BLaER1 treated with 17β-estradiol and CSF1 and Interleukin-3, amounts not matched to agents 10 nM and 100 nM (cell line): Measurements from ENCODE around the gene NHSL1.

Experiments used
- H3K27ac ChIP-seq, 11 experiments: shearing (Covaris generic); formaldehyde crosslinking; 2 replicates each; pipeline ENCODE4 v1.8.1; 2022
- H3K27me3 ChIP-seq, 11 experiments: shearing (Covaris generic); formaldehyde crosslinking; 2 replicates each; pipeline ENCODE4 v1.8.1; 2022
- H3K36me3 ChIP-seq, 11 experiments: shearing (Covaris generic); formaldehyde crosslinking; 2 replicates each; pipeline ENCODE4 v1.8.1; 2022
- H3K4me1 ChIP-seq, 10 experiments: shearing (Covaris generic); formaldehyde crosslinking; 2 replicates each; pipeline ENCODE4 v1.8.1; 2022
- H3K4me2 ChIP-seq, 11 experiments: shearing (Covaris generic); formaldehyde crosslinking; 2 replicates each; pipeline ENCODE4 v1.8.1; 2022
- H3K4me3 ChIP-seq, 10 experiments: shearing (Covaris generic); formaldehyde crosslinking; 2 replicates each; pipeline ENCODE4 v1.8.1; 2022
- H3K9ac ChIP-seq, 11 experiments: shearing (Covaris generic); formaldehyde crosslinking; 2 replicates each; pipeline ENCODE4 v1.8.1; 2022
- H3K9me3 ChIP-seq, 11 experiments: shearing (Covaris generic); formaldehyde crosslinking; replicated peaks in 1 of 11; 2 replicates each; pipeline ENCODE4 v1.8.1; 2022
- H4K20me1 ChIP-seq, 11 experiments: shearing (Covaris generic); formaldehyde crosslinking; 2 replicates each; pipeline ENCODE4 v1.8.1; 2022
- Cebpa-rat ChIP-seq, 11 experiments: shearing (Covaris generic); IDR thresholded peaks; 2 replicates each; pipeline ENCODE4 v1.8.1; 2022

Gene NHSL1

GRCh38 chr6:138539876-138540275 lies 40.6 kb upstream of the NHSL1 start:
- Histone ChIP-seq H3K4me1 (peaks cover 0 to 15% (median 3%) of the 10 kb centered on the region in 10 experiments; a peak in 7 of 20 replicates), H3K9ac (no peak overlapping the region), H3K27ac (no peak overlapping the region), H3K27me3 (no peaks in the 10 kb centered on the region), H3K4me3 (no peak overlapping the region), H4K20me1 (no peaks in the 10 kb centered on the region; a peak in 1 of 22 replicates), H3K36me3 (0 out of 22 replicates have a peak, but pooled peaks cover 0 to 3% (median 0%) of the 10 kb centered on the region in 11 experiments), H3K4me2 (no peak overlapping the region), H3K9me3 (no peaks in the 10 kb centered on the region)
- no peak for TF ChIP-seq Cebpa-rat (IDR thresholded peaks at IDR 0.05)

GRCh38 chr6:138538390-138539031 lies 39.2 kb upstream of the NHSL1 start:
- H3K4me2 ChIP-seq, result no peak overlapping the region
- no peak for TF ChIP-seq Cebpa-rat (IDR thresholded peaks at IDR 0.05)
- no peak overlapping the region for H3K4me3 ChIP-seq
- H3K4me1 ChIP-seq, result peaks cover 0 to 15% (median 3%) of the 10 kb centered on the region in 10 experiments; a peak in 7 of 20 replicates
- H3K9ac ChIP-seq, result no peak overlapping the region
- H3K27me3 ChIP-seq, result no peaks in the 10 kb centered on the region
- 0 out of 22 replicates have a peak, but pooled peaks cover 0 to 4% (median 0%) of the 10 kb centered on the region in 11 experiments for H3K36me3 ChIP-seq
- H3K9me3 ChIP-seq, result no peaks in the 10 kb centered on the region
- H3K27ac ChIP-seq, result no peak overlapping the region
- no peaks in the 10 kb centered on the region; a peak in 1 of 22 replicates for H4K20me1 ChIP-seq

DNA sequence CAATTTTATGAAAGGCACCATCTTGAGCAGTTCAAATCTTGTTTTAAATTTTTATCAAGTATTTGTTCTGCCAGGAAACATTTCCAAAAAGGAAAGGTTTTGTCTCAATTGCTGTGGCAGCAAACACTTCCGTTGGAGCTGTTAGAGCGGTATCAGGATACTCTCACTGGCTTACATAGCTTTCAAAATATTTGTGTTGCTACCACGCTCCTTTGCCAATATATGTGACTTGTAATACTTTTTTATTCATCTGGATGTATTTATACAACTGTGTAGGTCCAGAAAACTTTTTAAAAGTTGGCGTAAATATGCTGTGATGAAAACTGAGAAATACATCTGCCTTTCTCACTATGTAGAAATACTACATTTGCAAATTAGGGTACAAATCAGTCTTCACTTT lies 37.8 kb upstream of the NHSL1 start:
- TF ChIP-seq Cebpa-rat (IDR thresholded peaks at IDR 0.05), result no peak
- no peak overlapping the region for H3K4me2 ChIP-seq
- H3K4me1 ChIP-seq, result peaks cover 0 to 15% (median 3%) of the 10 kb centered on the region in 10 experiments; a peak in 7 of 20 replicates
- H3K4me3 ChIP-seq, result no peak overlapping the region
- no peak overlapping the region for H3K9ac ChIP-seq
- no peak overlapping the region for H3K27ac ChIP-seq
- H4K20me1 ChIP-seq, result no peaks in the 10 kb centered on the region; a peak in 1 of 22 replicates
- no peaks in the 10 kb centered on the region for H3K27me3 ChIP-seq
- 0 out of 22 replicates have a peak, but pooled peaks cover 0 to 4% (median 0%) of the 10 kb centered on the region in 11 experiments for H3K36me3 ChIP-seq
- no peaks in the 10 kb centered on the region for H3K9me3 ChIP-seq

DNA sequence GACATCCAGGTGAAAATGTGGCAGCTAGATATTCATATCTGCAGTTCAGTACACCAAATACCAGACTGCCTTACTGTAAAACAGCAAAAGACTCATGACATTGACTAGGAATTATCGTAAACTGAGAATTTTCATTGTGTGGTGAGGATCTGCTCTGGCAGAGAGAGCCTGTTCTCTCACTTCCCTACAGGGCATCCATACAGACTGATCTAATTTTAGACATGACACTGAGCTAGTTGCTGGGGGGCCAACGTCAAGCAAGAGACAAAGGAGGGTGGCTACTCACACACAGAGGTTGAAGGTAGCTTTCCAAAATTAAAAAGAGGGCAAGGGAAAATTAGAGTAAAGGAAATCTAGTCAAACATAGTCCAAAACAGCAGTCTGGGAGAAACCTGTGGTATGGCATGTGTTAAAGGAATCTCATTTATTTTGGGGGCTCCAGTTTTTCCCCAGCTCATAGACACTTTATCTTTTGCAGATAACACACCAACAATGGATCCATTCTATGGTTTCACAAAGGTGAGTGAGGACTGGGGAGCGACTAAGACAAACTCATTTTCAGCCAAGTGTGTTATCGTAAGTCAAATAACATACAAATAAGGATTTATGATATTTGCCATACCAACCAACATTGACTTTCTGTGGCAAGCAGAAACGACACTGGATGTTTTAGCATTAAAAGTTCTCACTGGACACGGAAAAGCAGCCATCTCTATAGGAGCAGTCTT lies 36.6 kb upstream of the NHSL1 start:
- no peak for TF ChIP-seq Cebpa-rat (IDR thresholded peaks at IDR 0.05)
- H3K9me3 ChIP-seq, result no peaks in the 10 kb centered on the region
- H3K27ac ChIP-seq, result no peak overlapping the region

GRCh38 chr6:138533667-138534066 lies 34.4 kb upstream of the NHSL1 start:
- no peak overlapping the region for H3K27ac ChIP-seq
- H3K9ac ChIP-seq, result no peak overlapping the region
- H3K27me3 ChIP-seq, result no peaks in the 10 kb centered on the region
- no peak overlapping the region for H3K4me3 ChIP-seq
- TF ChIP-seq Cebpa-rat (IDR thresholded peaks at IDR 0.05), result no peak
- H3K9me3 ChIP-seq, result no peaks in the 10 kb centered on the region
- H3K4me1 ChIP-seq, result peaks cover 0 to 10% (median 3%) of the 10 kb centered on the region in 10 experiments; a peak in 7 of 20 replicates
- H4K20me1 ChIP-seq, result no peaks in the 10 kb centered on the region; a peak in 1 of 22 replicates
- 0 out of 22 replicates have a peak, but pooled peaks cover 0 to 4% (median 0%) of the 10 kb centered on the region in 11 experiments for H3K36me3 ChIP-seq
- no peak overlapping the region for H3K4me2 ChIP-seq

More for the DNA sequence above, 36.6 kb upstream of the NHSL1 start:
- Histone ChIP-seq H3K9ac (no peak overlapping the region), H4K20me1 (no peaks in the 10 kb centered on the region; a peak in 1 of 22 replicates), H3K36me3 (0 out of 22 replicates have a peak, but pooled peaks cover 0 to 4% (median 0%) of the 10 kb centered on the region in 11 experiments), H3K27me3 (no peaks in the 10 kb centered on the region), H3K4me3 (no peak overlapping the region), H3K4me1 (peaks cover 0 to 15% (median 3%) of the 10 kb centered on the region in 10 experiments; a peak in 7 of 20 replicates), H3K4me2 (peak overlapping the region in 3 of 11 experiments; percentile 10 to 34 (median 15); a peak in 4 of 22 replicates)

DNA sequence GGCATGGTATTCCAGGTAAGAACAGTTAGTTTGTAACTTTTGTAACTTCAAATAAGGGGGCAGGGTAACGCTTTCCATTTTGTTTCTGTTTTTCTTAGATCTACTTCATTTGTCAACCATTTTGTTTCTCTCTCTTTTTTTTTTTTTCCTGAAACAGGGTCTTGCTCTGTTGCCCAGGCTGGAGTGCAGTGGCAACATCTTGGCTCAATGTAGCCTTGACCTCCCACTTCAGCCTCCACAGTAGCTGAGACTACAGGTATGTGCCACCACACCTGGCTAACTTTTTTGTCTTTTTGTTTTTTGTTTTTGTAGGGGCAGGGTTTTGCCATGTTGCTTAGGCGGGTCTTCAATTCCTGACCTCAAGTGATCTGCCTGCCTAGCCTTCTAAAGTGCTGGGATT lies 32.1 kb upstream of the NHSL1 start:
- Histone ChIP-seq H3K27me3 (no peaks in the 10 kb centered on the region), H3K36me3 (0 out of 22 replicates have a peak, but pooled peaks cover 0 to 4% (median 0%) of the 10 kb centered on the region in 11 experiments), H3K9me3 (no peaks in the 10 kb centered on the region), H3K4me1 (peaks cover 0 to 10% (median 3%) of the 10 kb centered on the region in 10 experiments; a peak in 7 of 20 replicates), H3K9ac (no peak overlapping the region), H3K4me2 (no peak overlapping the region), H4K20me1 (no peaks in the 10 kb centered on the region), H3K4me3 (no peak overlapping the region), H3K27ac (no peak overlapping the region)
- TF ChIP-seq Cebpa-rat (IDR thresholded peaks at IDR 0.05), result no peak

GRCh38 chr6:138529478-138529877 lies 30.2 kb upstream of the NHSL1 start:
- H3K27me3 ChIP-seq, result no peaks in the 10 kb centered on the region
- no peak overlapping the region for H3K4me3 ChIP-seq
- H3K4me1 ChIP-seq, result 0 out of 20 replicates have a peak, but pooled peaks cover 0 to 4% (median 0%) of the 10 kb centered on the region in 10 experiments
- no peak overlapping the region for H3K9ac ChIP-seq
- H3K27ac ChIP-seq, result no peak overlapping the region
- no peaks in the 10 kb centered on the region for H4K20me1 ChIP-seq
- H3K36me3 ChIP-seq, result 0 out of 22 replicates have a peak, but pooled peaks cover 0 to under 1% (median 0%) of the 10 kb centered on the region in 11 experiments
- H3K9me3 ChIP-seq, result no peaks in the 10 kb centered on the region
- no peak overlapping the region for H3K4me2 ChIP-seq
- TF ChIP-seq Cebpa-rat (IDR thresholded peaks at IDR 0.05), result no peak

DNA sequence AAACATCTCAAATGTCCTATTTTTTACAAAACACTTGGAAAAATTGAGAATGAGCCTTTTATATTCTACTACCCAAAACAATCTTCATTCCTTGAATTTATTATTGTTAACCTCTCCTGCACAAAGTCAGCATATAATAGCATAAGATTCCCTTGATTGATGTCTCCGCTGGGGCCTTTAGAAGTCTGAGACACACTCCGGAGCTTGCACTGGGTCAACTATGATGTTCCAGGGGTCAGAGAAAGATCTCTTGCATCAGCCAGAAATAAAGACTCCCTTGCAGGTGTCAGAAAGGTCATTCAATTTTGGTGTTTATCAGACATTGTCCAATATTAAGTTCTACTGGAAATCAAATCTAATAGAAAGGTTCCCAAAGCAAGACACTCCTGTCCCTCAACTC lies 29.7 kb upstream of the NHSL1 start:
- no peak for TF ChIP-seq Cebpa-rat (IDR thresholded peaks at IDR 0.05)
- Histone ChIP-seq H3K36me3 (no peaks in the 10 kb centered on the region), H3K27me3 (no peaks in the 10 kb centered on the region), H3K4me2 (no peak overlapping the region), H3K9ac (no peak overlapping the region), H3K9me3 (no peaks in the 10 kb centered on the region), H3K4me1 (0 out of 20 replicates have a peak, but pooled peaks cover 0 to 4% (median 0%) of the 10 kb centered on the region in 10 experiments), H3K27ac (no peak overlapping the region), H3K4me3 (no peak overlapping the region), H4K20me1 (no peaks in the 10 kb centered on the region)

DNA sequence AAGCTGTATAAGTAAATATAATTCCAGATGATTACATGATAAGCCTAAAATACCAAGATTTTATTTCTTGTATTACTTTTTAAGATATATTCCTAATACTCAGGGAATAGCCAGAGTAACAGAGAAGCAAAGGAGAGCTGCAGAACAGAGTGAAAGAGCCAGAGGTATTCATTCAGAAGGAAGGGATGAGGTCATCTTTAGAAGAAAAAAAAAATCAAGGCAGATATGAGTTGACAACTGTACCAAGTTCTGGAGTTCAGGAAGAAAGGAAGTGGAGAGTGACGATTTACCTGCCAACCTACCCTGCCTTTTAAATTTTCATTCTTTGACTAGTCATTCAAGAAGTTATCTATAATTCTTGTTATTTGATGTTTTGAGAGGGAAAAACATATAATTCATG lies 28.8 kb upstream of the NHSL1 start:
- Histone ChIP-seq H3K36me3 (no peaks in the 10 kb centered on the region), H3K9me3 (no peaks in the 10 kb centered on the region), H3K4me3 (no peak overlapping the region), H3K4me2 (no peak overlapping the region), H3K27ac (no peak overlapping the region), H4K20me1 (no peaks in the 10 kb centered on the region), H3K4me1 (0 out of 20 replicates have a peak, but pooled peaks cover 0 to 4% (median 0%) of the 10 kb centered on the region in 10 experiments), H3K27me3 (no peaks in the 10 kb centered on the region), H3K9ac (no peak overlapping the region)
- no peak for TF ChIP-seq Cebpa-rat (IDR thresholded peaks at IDR 0.05)
